CD4-positive, alpha-beta T cell treated with Interleukin-1 beta for 1 hour (primary cell): ENCODE results near the gene TSHR.

Source experiments
- DNase-seq, 2 donors: peaks; one replicate each; pipeline ENCODE4 v3.0.0-alpha.2; 2020 to 2022

The TSHR gene

DNA sequence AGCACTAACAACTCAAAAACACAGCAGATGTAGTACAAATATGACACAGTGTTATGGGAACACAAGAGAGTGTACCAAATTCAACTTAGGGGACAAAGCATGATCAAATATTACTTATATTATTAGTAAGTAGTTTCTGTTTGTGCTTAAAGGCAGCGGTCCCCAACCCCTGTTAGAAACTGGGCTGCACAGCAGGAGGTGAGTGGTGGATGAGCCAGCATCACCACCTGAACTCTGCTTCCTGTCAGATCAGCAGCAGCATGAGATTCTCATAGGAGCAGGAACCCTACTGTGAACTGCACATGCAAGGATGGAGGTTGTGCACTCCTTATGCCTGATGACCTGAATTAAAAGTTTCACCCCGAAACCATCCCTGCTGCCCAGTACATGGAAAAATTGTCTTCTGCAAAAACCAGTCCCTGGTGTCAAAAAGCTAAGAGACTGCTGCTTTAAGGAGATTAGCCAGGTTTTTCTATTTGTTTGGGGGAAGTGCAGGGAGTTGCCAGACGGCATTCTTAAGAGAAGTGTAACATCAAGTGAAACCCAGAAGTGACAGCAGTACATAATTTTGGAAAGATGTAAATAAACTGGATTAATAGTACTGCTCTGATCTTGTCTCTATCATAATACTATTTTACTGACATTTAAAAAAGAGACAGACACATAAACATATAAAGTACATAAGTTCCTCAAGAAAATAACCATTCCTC, 238.7 kb downstream of the TSHR start:
- DNase-seq: no peak
